ENCODE measurements around the gene PIWIL4. TPM values are rescaled to one million over a fixed set of nuclear protein-coding genes. Genes with fewer than 3 reads are reported as not detected.
"Not testable (repeated sequence)": the region's sequence is repeated elsewhere in the genome, so short reads cannot be mapped to it uniquely, and the experiment has no call there.

PIWIL4 gene
- total and polyA plus RNA-seq, 2 of the 8 experiments (the other 6 are each of a cell fraction or from before 2014, with no cell fraction given) = 0.51 to 0.52 TPM

GRCh38 chr11:94625422-94625821, 58.3 kb downstream of the PIWIL4 start:
- not testable (repeated sequence) for H3K4me2 ChIP-seq (ENCODE audit: insufficient read depth in 1 of 2, low read depth in 2 of 2, low read length in 2 of 2); H3K27ac ChIP-seq (ENCODE audit: low read depth, low read length); H3K79me2 ChIP-seq (ENCODE audit: control insufficient read depth in 1 of 2, insufficient read depth in 2 of 2, low read length in 2 of 2); H4K5ac ChIP-seq (ENCODE audit: insufficient read length, low read depth, low read length); H2AFZ ChIP-seq (ENCODE audit: low read length); H3K56ac ChIP-seq (replicated peaks; ENCODE audit: insufficient read length, low read depth, low read length); H3K4ac ChIP-seq (replicated peaks; ENCODE audit: insufficient read length, low read depth, low read length); H4K91ac ChIP-seq (replicated peaks; ENCODE audit: insufficient read length, low read length); H2AK5ac ChIP-seq (ENCODE audit: low read depth, low read length); H3K36me3 ChIP-seq (ENCODE audit: control insufficient read depth in 2 of 4, insufficient read depth in 4 of 4, low read length in 3 of 4); FAIRE-seq; H2BK20ac ChIP-seq (ENCODE audit: low read length); H3K9ac ChIP-seq (replicated peaks in 1 of 4; ENCODE audit: extremely low read depth in 1 of 4, low read depth in 3 of 4, low read length in 3 of 4); H2BK15ac ChIP-seq (ENCODE audit: low read length); H3K14ac ChIP-seq (ENCODE audit: insufficient read length); H3K79me1 ChIP-seq (ENCODE audit: low read depth, low read length); DNase-seq (ENCODE audit: low read depth in 1 of 2, low spot score in 2 of 2); H3K23me2 ChIP-seq (ENCODE audit: low read depth, low read length); H3K18ac ChIP-seq (ENCODE audit: extremely low read depth, low read length); H2BK12ac ChIP-seq (ENCODE audit: low read depth, low read length); H3K4me3 ChIP-seq (ENCODE audit: extremely low read depth in 1 of 4, insufficient read depth in 2 of 4, low read depth in 3 of 4, low read length in 4 of 4); H2BK5ac ChIP-seq (ENCODE audit: low read depth, low read length); H2BK120ac ChIP-seq (replicated peaks; ENCODE audit: low read depth, low read length); H3K23ac ChIP-seq (ENCODE audit: insufficient read length); H4K20me1 ChIP-seq (replicated peaks in 1 of 2; ENCODE audit: control insufficient read depth in 1 of 2, insufficient read depth in 2 of 2, low read length in 2 of 2); H4K8ac ChIP-seq (ENCODE audit: extremely low read depth, insufficient read depth, low read length); H3K4me1 ChIP-seq (replicated peaks in 1 of 4; ENCODE audit: control insufficient read depth in 3 of 4, insufficient read depth in 4 of 4, low read length in 3 of 4); H3K27me3 ChIP-seq (replicated peaks in 1 of 4; ENCODE audit: control insufficient read depth in 3 of 4, extremely low read depth in 1 of 4, insufficient read depth in 3 of 4, low read length in 3 of 4)
- H3K9me3 ChIP-seq (ENCODE audit: insufficient read depth in 2 of 2, low read depth in 1 of 2, low read length in 1 of 2) = peaks cover 18 to 20% of the 10 kb centered on the region in 2 experiments
- POLR2A ChIA-PET (ENCODE audit: partially characterized antibody) = interaction anchor here (1.4 to 5.4 kb wide), 2 partner anchors 29 to 33 kb away, joined by 3 to 36 read pairs; no protein-coding TSS in a partner anchor
- CTCF ChIA-PET (ENCODE audit: partially characterized antibody) = interaction anchor here (1.1 to 8.9 kb wide), 9 partner anchors 12 to 272 kb away, joined by 3 to 67 read pairs (median 5); no protein-coding TSS in a partner anchor
- WGBS, 2 experiments (ENCODE audit: extremely low coverage in 1 of 2, insufficient coverage in 1 of 2, insufficient read length in 1 of 2, insufficient replicate concordance in 2 of 2, low coverage in 1 of 2, low lambda C conversion rate in 2 of 2, missing lambda C conversion rate in 1 of 2) = 100% methylated on average over 3 of the region's 3 CpGs; no CpG with 5 or more reads in 1 of the 2 experiments

DNA sequence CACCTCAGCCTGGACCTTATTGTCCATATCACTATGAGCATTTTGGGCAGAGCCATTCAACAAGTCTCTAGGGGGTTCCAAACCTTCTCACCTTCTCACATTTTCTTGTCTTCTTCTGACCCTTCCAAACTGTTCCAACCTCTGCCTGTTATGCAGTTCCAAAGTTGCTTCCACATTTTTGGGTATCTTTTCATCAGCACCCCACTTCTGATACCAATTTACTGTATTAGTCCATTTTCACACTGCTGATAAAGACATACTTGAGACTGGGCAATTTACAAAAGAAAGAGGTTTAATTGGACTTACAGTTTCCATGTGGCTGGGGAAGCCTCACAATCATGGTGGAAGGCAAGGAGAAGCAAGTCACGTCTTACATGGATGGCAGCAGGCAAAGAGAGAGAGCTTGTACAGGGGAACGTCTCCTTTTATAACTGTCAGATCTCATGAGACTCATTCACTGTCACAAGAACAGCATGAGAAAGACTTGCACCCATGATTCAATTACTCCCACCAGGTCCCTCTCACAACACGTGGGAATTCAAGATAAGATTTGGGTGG, 59.9 kb downstream of the PIWIL4 start:
- not testable (repeated sequence) for H2BK20ac ChIP-seq (ENCODE audit: low read length); H3K4me2 ChIP-seq (ENCODE audit: insufficient read depth in 1 of 2, low read depth in 2 of 2, low read length in 2 of 2); H2BK12ac ChIP-seq (ENCODE audit: low read depth, low read length); H2AK5ac ChIP-seq (ENCODE audit: low read depth, low read length); H3K27ac ChIP-seq (ENCODE audit: low read depth, low read length); H3K36me3 ChIP-seq (ENCODE audit: control insufficient read depth in 2 of 4, insufficient read depth in 4 of 4, low read length in 3 of 4); H2BK15ac ChIP-seq (ENCODE audit: low read length); H3K9ac ChIP-seq (replicated peaks in 1 of 4; ENCODE audit: extremely low read depth in 1 of 4, low read depth in 3 of 4, low read length in 3 of 4); H4K5ac ChIP-seq (ENCODE audit: insufficient read length, low read depth, low read length); H3K79me1 ChIP-seq (ENCODE audit: low read depth, low read length); H4K8ac ChIP-seq (ENCODE audit: extremely low read depth, insufficient read depth, low read length); H3K4me3 ChIP-seq (ENCODE audit: extremely low read depth in 1 of 4, insufficient read depth in 2 of 4, low read depth in 3 of 4, low read length in 4 of 4); H3K18ac ChIP-seq (ENCODE audit: extremely low read depth, low read length); FAIRE-seq; H3K4me1 ChIP-seq (replicated peaks in 1 of 4; ENCODE audit: control insufficient read depth in 3 of 4, insufficient read depth in 4 of 4, low read length in 3 of 4); H2AFZ ChIP-seq (ENCODE audit: low read length); H4K20me1 ChIP-seq (replicated peaks in 1 of 2; ENCODE audit: control insufficient read depth in 1 of 2, insufficient read depth in 2 of 2, low read length in 2 of 2); H4K91ac ChIP-seq (replicated peaks; ENCODE audit: insufficient read length, low read length); H3K56ac ChIP-seq (replicated peaks; ENCODE audit: insufficient read length, low read depth, low read length); H2BK5ac ChIP-seq (ENCODE audit: low read depth, low read length); H3K14ac ChIP-seq (ENCODE audit: insufficient read length); H2BK120ac ChIP-seq (replicated peaks; ENCODE audit: low read depth, low read length); H3K23ac ChIP-seq (ENCODE audit: insufficient read length); H3K79me2 ChIP-seq (ENCODE audit: control insufficient read depth in 1 of 2, insufficient read depth in 2 of 2, low read length in 2 of 2); H3K27me3 ChIP-seq (replicated peaks in 1 of 4; ENCODE audit: control insufficient read depth in 3 of 4, extremely low read depth in 1 of 4, insufficient read depth in 3 of 4, low read length in 3 of 4); H3K4ac ChIP-seq (replicated peaks; ENCODE audit: insufficient read length, low read depth, low read length); H3K23me2 ChIP-seq (ENCODE audit: low read depth, low read length); DNase-seq (ENCODE audit: low read depth in 1 of 2, low spot score in 2 of 2)
- POLR2A ChIA-PET (ENCODE audit: partially characterized antibody) = interaction anchor here (0.9 to 5.4 kb wide), 4 partner anchors 21 to 28 kb away, joined by 4 to 36 read pairs (median 6); no protein-coding TSS in a partner anchor
- peaks cover 18 to 20% of the 10 kb centered on the region in 2 experiments for H3K9me3 ChIP-seq (ENCODE audit: insufficient read depth in 2 of 2, low read depth in 1 of 2, low read length in 1 of 2)
- CTCF ChIA-PET (ENCODE audit: partially characterized antibody) = interaction anchor here (0.7 to 8.9 kb wide), 9 partner anchors 14 to 360 kb away, joined by 3 to 67 read pairs (median 4); no protein-coding TSS in a partner anchor
- WGBS, 2 experiments (ENCODE audit: extremely low coverage in 1 of 2, insufficient coverage in 1 of 2, insufficient read length in 1 of 2, insufficient replicate concordance in 2 of 2, low coverage in 1 of 2, low lambda C conversion rate in 2 of 2, missing lambda C conversion rate in 1 of 2) = 91% methylated on average over 3 of the region's 3 CpGs; no CpG with 5 or more reads in 1 of the 2 experiments
